ENCODE measurements around the gene DAND5.

Gene DAND5

DNA sequence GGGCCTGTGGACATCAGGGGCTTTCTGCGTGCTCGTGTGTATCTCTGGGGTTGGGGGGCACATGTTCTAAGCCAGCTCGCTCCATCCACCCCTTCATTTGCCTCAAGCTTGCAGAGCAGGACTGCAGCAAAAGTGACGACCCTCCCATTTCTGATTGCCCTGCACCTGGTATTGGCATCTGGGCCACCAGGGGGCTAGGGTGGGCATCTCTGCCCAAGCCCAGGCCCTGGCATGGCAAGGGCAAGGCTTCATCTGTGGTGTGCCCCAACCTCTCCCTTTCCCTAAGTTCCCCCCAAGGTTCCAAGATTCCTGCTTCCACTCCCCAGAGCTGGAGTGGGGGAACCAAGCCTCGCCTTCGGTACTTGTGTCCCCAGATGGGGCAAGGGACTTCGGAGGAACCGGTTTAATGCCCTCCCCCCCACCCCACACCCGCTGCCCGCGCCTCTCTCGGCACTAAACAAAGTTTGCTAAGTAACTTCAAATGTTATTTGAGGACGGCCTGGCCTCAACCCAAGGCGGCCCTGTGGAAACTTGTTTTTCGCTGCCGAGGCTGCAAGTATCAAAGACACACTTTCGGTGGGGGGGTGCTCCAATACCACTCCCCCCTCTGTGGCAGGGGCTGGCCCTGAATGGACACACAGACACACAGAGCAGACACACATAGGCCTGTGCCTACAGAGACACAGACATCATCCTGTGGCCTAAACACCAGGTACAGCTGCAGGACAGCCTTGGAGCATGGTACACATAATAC, 38.1 kb downstream of the DAND5 start:
- in situ Hi-C loops (cut with MboI; ENCODE audit: low sequenced_read_pairs): no loop called here

DNA sequence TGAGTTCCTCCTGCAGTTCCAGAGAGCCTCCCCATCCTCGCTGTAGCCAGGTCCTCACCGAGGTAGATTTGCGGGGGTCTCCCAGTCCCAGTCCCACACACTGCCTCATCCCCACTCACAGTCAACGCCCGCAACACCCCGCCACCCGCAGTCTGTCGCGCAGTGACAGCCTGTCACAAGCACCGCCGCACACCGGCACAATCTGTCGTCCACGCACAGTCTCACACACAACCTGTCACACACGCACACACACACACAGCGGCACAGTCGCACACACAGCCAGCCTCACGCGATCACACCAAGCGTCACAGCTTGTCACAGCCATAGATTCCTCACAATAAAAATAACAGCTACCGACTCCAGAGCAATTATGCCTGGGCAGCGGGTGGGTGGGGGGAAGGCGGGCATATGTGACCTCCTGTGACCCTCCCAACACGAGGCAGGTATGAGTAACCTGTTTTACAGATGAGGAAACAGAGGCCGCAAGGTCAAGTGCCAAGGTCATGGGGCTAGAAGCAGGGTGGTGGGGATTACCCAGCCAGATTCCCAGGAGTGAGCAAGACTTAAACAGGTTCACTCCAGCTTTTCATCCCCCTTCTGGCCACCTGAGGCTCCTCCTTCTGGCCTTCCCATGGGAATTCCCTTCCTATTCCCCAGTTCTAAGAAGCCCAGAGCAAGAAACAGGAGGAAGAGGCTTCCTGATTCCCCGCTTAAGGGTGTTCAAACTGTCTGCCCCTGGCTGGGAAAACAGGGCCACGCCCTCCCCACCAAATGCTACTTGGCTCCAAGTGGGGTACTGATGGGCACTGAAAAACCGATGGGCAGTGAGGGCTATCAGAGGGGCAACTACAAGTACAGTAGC, 39.8 kb downstream of the DAND5 start:
- in situ Hi-C loops (cut with MboI; ENCODE audit: low sequenced_read_pairs): no loop called here

DNA sequence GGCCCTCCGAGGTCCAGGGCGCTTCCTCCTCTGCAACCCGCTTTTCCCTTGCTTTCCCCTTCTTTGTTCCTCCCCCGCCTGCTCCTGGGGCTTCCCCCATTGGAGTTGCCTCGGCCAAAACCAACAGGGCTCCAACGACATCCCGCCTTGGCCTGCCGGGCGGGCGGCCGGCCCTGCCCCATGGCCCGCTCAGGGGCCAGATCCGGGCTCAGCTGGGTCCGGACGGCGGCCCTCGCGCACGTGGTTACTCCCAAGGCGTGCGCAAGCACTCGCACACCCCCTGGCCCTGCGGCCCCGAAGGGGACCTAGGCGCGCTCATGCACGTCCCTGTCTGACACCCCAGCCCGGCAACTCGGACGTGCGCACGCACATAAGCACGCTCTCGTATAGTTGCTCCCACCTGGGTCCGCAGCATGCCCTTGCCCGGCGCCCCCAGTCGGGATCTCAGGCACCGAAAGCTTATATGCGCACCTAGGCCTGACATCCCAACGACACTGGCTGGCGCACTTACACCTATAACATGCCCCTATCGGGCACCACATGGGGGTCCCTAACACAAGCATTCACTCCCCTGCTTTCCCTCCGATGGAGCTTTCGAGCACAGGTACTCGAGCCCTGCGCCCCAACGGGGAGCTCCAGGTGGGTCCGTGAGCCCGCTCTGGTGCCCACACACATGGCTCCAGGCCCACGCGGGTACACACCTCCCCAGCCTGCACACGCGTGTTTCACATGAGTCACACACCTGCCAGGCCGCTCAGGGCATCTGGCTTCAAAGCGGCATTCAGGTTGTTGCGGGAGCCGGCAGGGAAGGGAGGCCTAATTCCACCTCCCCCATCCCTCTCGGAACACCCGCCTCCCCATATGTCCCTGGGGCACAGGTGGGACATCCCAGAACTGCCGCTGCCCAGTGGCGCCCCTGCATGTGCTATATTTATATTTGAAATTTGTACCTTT, 40.9 kb downstream of the DAND5 start:
- in situ Hi-C loops (cut with MboI; ENCODE audit: low sequenced_read_pairs): no loop called here

DNA sequence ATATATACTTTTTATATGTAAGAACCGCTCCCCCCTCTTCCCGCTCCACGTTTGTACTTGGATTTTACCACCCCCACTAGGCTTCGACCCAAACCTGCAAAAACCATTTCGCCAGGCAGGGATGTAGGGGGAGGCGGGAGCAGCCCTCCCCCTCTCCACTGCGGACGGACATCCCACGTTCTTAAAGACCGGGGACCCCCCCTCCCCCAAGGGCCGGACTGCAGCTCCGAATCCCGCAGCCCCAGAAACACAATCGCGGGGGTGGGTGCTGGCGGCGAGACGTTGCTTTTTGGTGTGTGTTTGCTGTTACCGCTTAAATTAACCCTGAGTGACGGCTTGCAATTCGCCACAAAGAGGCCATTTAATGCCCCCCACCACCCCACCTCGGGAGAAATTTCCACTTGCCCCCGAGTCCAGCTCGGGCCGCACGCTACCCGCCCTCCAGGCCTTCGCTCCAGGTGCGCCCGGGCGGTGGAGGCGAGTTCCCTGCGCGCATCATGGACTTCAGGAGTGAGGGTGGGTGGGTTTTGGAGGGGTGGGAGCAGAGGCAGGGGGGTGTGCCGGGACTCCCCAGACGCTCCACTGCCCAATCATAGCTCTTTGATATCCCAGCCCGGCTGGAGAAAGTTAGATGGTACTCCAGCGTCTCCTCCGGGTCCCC, 41.7 kb downstream of the DAND5 start:
- in situ Hi-C loops (cut with MboI; ENCODE audit: low sequenced_read_pairs): no loop called here

DNA sequence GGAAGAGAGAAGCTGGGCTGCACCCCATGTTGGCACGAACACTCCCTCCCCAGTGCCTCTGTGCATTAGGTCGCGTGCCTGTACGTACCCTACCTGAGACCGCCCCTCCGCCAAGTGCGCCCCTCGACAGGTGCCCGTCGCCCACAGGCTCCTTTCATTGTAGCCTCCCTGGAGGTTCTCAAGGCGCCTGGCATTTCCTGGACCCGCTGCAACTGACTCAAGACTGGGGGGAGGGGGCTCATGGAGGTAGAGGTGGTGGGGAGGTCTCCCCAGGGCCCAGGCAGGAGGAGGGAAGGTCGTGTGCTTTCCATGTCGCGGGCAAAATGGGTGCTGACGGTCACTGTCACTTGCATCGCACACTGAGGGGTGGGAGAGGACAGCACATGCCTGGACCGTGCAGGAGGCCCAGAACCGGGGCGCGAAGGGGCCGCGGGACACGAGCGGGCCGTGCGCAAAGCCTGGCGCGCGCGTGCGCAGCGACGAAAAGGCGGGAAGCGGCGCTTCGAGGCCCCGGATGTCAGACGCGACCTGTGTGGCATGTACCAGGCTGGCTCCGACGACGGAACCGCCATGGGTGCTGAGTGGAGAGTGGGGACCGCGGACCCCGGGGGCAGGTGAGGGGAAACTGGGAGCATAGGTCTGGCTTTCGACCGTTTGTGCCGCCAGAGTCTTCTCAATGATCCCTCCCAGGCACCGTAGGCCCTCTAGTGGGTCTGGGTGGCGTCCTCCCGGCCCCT, 42.4 kb downstream of the DAND5 start:
- in situ Hi-C loops (cut with MboI; ENCODE audit: low sequenced_read_pairs): no loop called here

DNA sequence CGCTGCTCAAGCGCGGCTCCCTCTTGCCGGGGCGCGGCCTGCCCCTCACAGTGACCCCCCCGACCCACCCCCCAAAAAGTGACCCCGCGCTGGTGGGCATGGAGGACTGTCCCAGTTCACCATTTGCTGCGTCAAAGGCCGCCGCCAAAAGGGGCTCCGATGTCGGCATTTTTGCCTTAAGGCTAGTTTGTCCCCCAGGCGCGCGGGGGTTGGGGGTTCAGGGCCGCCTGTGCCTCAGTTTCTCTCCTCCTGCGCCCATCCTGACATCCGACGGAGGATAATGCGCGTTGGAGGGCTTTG, 43.0 kb downstream of the DAND5 start:
- in situ Hi-C loops (cut with MboI; ENCODE audit: low sequenced_read_pairs): no loop called here

DNA sequence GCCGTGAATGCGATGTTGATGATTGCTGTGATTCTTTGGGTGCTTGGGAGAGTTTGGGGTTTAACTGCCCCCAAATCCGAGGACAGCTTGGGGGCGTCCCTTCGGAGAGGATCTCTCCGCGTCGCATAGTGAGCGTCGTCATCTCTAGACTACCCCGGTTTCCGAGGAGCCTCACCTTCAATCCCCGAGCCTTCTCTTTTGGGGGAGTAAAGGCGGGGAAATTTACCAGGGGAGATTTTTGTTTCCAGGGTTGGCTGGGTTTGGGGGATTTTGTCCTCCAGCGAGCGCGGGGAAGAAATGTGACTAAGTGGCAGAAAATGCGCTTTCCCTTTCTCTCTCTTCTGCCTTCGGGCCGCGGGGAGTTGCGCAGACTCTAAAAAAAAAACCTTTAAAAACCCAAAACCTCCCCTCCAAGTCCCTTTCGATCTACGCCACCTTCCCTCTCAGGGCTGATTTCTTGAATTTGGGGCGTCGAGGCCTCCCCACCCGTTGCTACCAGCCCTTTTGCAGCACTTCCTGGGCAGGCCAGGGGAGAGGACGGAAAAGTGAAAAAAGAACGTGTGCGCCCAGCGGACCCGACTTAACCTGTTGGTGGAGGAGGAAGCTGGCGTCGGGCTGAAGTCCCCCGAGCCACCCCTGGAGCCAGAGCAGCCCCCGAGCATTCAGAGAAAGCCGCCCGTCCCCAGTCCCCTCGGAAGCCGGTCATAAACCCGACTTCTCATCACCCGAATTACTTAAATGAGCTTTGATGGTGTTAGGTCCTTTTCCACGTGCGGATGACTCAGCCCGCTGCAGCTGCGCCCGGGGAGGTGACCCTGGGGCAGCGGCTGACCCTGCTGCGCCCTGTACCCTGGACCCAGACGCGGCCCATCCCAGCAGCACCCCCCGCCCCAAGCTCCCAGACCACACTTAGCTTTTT, 43.6 kb downstream of the DAND5 start:
- in situ Hi-C loops (cut with MboI; ENCODE audit: low sequenced_read_pairs): no loop called here

DNA sequence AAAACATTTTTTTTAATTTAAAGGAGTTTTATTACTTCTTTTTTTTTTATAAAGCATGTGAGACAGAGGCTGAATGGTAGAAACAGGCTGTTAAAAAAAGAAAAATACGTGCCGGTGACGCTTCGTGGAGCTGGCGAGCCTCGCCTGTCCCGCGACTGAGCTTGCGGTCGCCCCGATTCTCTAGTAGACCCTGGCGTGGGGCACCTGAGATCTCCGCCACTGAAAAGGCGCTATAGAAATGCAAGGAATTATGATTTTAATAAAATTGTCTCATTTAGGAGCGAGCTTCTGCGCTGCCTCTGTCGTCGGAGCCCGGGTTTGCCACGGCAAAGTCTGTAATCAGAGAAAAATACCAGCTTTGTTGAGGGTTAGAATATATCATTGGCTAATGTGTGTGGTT, 44.3 kb downstream of the DAND5 start:
- in situ Hi-C loops (cut with MboI; ENCODE audit: low sequenced_read_pairs): no loop called here

DNA sequence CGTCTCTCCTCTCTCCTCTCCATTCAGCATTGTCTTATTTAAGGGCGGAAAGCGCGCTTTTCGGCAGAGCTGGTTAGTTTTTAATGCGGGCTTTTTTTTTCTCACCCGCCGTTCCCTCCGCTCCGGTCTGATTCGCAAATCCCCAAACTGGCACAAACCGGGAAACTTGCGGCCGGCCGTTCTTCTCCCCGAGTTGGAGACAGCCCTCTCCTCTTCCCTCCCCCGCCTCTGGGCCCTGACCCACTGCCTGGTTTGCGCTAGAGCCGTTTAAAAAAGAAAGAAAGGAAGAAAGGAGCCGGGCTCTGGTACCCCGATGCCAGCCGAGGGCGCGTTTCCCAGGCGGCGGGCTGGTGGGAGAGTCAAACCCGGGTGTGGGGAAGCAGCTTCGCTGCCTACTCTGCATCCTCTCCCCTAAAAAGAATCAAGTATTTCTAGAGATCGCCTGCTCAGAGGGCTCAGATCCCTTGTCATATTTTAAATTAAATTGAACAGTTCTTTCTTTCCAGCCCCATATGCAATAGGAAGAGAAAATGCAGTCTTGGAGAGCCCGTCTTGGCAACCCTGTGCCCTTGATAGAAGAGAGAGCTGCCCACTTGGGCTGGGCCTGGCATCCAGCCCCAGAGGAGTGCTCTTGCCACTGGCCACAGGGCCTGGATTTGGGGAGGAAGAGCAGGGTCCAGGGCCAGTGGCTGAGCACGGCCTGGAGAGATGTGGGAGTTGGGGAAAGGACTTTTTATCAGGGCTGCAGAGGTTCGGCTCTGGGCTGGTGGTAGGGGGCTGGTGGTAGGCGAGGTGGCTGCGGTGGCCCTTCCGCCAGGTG, 44.9 kb downstream of the DAND5 start:
- in situ Hi-C loops (cut with MboI; ENCODE audit: low sequenced_read_pairs): no loop called here

DNA sequence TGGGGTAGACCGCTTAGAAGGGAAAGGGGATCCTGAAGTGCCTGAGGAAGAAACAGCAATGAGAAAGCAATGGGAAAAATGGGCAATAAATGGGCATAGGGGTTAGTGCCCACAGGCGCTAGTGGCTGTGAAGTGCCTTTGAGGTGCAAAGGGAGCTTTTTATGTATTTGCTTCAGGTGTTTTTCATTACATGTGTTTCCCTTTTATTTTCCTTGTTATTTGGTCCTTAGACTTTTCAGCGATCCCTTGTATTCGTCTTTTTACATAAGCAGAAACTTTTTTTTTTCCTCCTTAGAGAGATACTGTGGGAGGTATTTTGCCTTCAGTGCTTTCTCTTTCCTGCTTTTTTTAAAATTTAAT, 45.5 kb downstream of the DAND5 start:
- in situ Hi-C loops (cut with MboI; ENCODE audit: low sequenced_read_pairs): no loop called here

DNA sequence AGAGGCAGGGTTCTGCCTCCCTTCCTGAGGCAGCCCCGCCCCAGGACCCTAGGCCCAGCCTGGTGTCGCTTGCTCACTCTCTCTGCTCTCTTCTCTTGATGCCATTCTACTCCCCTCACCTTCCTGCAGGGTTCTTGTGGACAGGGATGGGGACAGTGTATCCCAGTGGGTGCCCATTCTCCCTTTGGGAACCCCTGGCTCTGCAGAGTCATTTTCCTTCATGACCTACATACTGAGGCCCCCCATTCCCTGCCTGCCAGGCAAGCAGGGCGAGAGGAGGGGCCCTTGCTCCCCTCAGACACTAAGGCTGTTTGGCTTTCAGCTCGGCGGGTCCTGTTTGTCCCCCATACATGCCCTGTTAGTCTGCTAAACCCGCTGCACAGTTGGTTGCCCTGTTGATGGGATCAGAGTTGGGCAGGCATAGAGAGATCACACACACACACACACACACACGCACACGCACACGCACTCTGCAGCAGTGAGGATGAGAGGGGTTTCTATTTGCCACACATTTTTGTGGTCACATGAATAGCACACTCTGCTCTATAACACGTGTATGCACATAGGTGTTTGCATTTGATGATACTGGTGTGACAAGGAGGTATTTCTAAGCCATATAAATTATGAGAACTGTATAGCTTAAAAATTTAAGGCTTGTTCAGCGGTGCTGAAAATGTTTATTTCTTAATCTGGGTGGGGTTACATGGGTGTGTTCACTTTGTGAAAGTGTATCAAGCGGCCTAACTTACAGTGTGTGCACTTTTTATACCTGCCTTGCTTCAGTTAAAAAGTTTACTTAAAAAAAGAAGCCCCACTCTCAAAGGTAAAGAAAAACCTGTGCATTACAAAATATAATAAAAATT, 46.2 kb downstream of the DAND5 start:
- in situ Hi-C loops (cut with MboI; ENCODE audit: low sequenced_read_pairs): no loop called here

DNA sequence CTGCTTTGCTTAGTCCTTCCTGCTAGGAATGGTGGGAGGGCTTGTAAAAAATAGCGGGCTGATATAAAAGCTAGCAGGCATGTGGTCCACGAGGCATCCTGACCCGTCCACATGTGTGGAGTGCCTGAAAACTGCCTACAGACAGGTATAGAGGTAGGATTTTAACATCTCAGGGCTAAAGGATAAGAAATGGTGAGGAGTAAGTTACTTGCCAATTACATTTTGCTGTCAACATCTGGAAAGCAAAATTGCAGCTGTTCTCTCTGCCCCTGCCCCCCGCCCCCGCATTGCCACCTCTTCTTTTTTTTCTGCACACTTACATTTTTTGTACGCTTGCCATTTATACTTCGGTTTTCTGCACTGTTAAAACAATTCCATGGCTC, 46.9 kb downstream of the DAND5 start:
- in situ Hi-C loops (cut with MboI; ENCODE audit: low sequenced_read_pairs): no loop called here

DNA sequence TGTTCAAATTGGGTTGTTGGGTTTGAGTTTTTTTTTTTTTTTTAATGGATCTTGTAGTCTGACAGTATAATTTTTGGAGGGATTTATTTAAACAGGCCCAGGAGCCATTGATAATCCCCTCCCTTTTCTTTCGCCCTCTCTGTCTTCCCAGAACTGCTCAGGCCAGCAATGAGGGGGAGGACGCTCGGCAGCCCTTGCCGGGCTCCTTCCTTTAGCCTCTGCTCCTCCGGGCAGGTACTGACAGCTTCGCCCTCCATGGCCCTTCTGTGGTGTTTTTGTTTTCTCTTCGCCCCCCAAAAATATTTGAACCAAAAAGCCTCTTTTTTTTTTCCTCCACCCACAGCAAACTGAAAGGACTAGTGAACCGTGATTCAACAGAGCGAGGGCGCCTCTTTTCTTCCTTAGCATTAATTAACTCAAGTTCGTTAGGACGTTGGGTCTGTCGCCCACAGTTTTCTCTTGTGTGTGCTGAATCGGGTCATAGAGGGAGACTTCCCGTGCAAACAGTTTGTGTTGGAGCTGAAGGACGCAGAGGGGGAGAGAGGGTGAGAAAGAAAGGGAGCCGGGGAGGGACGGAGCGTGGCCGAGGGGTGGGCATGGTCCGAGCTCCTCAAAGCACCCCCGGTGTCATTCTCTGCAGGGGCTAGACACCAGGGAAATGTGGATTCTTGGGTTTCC, 47.4 kb downstream of the DAND5 start:
- in situ Hi-C loops (cut with MboI; ENCODE audit: low sequenced_read_pairs): no loop called here

DNA sequence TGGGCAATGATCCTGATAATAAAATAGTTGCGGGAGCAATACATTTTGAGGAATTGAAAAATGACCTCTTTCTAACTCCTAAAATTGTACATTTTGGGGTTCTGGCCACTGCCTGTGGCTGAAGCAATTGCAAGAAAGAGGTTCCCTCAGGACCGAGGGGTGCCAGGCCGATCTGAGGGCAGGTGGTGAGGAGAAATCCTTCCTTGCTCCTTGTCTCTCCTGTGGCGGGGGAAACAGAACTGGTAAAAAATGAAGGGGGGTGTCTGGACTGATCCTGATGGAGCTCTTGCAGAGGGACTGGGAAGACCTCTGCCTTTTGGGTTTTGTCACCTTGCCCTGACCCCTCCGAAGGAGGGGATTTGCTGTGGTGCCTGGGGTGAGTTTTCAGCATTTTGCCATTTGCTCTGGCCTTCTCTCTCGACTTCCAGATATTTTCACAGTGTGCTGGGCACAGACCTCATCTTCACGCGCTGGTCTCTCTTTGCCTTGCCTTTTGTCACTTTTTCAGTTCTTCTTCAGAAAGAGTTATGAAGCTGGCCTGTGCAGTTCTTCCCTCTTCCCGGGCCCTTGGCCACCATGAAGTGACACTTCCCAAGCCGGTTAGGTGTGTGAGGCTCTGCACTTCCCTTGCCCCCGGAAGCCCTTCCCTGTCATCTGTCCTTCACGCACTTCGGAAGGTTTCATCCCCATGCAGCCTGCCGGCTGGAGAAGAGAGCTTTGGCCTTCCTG, 48.1 kb downstream of the DAND5 start:
- in situ Hi-C loops (cut with MboI; ENCODE audit: low sequenced_read_pairs): no loop called here

DNA sequence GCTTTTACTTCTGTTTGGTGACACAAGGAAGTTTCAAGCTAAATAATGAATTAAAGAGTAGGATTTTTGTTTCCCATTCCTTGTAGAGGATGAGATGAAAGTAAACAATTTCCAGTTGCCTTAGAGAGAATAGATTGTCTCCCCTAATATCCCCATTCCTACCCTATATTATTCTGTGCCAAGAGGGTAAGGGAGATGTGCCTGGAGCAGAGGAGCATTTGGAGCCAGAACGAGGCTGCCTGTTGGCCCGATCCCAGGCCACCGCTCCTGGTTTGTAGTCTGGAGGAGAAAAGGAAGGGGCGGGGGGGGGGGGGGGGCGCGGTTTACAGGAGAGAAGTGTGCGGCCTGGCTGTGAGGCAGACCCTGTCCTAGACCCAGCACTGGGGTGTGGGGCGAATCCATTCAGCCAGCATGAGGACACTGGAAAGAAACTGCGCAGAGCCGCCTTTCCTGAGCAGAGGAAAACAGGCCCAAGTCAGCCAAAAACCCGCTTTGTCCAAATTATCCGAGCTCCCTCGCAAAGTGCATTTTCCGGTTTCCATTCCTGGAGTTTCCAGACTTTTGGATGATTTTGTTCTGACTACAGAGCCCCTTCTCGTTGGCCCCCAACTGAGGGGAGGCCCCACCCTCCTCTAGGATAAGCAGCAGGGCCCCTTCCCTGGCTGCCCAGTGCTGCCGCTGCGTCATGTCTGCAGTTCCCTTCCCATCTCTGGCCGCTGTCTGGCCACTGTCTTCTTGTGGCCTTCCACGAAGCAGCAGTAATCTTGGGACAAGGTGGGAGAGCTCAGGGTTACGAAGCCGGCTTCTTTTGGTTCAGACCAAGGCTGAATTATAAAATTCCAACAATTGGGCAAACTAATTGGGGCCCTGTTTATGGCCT, 48.9 kb downstream of the DAND5 start:
- in situ Hi-C loops (cut with MboI; ENCODE audit: low sequenced_read_pairs): no loop called here

All from HL-60/S4 (cell line).